GM23338 (cell line): ENCODE results near the gene FBRS. TPM values are rescaled to one million over a fixed set of nuclear protein-coding genes. Genes with fewer than 3 reads are reported as not detected.
"Not testable (repeated sequence)": the region's sequence is repeated elsewhere in the genome, so short reads cannot be mapped to it uniquely, and the experiment has no call there.

Experiments
- ATAC-seq: fragments of 200-7000 bp; cut with Tn5 transposase; 3 replicates; pipeline ENCODE4 v1.9.1; 2020
- DNase-seq: peaks from one replicate; pipeline ENCODE4 v3.0.0-alpha.2; 2015; ENCODE audit warnings: low spot score
- H2AFZ ChIP-seq: fragments of 200-600 bp; sonication (generic); 2 replicates; pipeline ENCODE4 v1.8.0; 2016; ENCODE audit warnings: antibody characterized with exemption, mild to moderate bottlenecking, moderate library complexity
- H3F3A ChIP-seq: fragments of 200-600 bp; sonication (generic); replicated peaks from 2 replicates; pipeline ENCODE4 v1.8.0; 2017; ENCODE audit warnings: antibody characterized with exemption, mixed run types, low read depth
- H3K27ac ChIP-seq: fragments of 200-600 bp; sonication (generic); 2 replicates; pipeline ENCODE4 v1.6.1; 2016; ENCODE audit warnings: low read depth
- H3K27me3 ChIP-seq: fragments of 200-600 bp; sonication (generic); 2 replicates; pipeline ENCODE4 v1.8.0; 2016; ENCODE audit warnings: mild to moderate bottlenecking, mixed run types, moderate library complexity; ENCODE audit not compliant: insufficient read depth
- H3K36me3 ChIP-seq: fragments of 200-600 bp; sonication (generic); 2 replicates; pipeline ENCODE4 v1.8.0; 2016; ENCODE audit warnings: mild to moderate bottlenecking; ENCODE audit not compliant: insufficient read depth
- H3K4me1 ChIP-seq: fragments of 200-600 bp; sonication (generic); 2 replicates; pipeline ENCODE4 v1.8.0; 2016; ENCODE audit warnings: mild to moderate bottlenecking, moderate library complexity; ENCODE audit not compliant: insufficient read depth
- H3K4me2 ChIP-seq: fragments of 200-600 bp; sonication (generic); 2 replicates; pipeline ENCODE4 v1.7.1; 2017; ENCODE audit warnings: mixed run types
- H3K4me3 ChIP-seq: fragments of 200-600 bp; sonication (generic); 2 replicates; pipeline ENCODE4 v1.6.1; 2016; ENCODE audit warnings: mixed run types
- H3K79me2 ChIP-seq: fragments of 200-600 bp; sonication (generic); replicated peaks from 2 replicates; pipeline ENCODE4 v1.8.0; 2017; ENCODE audit warnings: mild to moderate bottlenecking; ENCODE audit not compliant: insufficient read depth
- H3K9me2 ChIP-seq: fragments of 200-600 bp; sonication (generic); 2 replicates; pipeline ENCODE4 v1.8.0; 2017; ENCODE audit not compliant: insufficient read depth
- H4K20me1 ChIP-seq: fragments of 200-600 bp; sonication (generic); replicated peaks from 2 replicates; pipeline ENCODE4 v1.8.0; 2017; ENCODE audit warnings: mild to moderate bottlenecking; ENCODE audit not compliant: insufficient read depth
- H3K27ac Mint-ChIP-seq: 2 replicates; pipeline ENCODE4 v1.8.0; 2020; ENCODE audit warnings: inconsistent platforms, mild to moderate bottlenecking, moderate library complexity, mixed read lengths
- H3K27me3 Mint-ChIP-seq: 3 replicates; pipeline ENCODE4 v1.8.0; 2022; ENCODE audit warnings: low read depth, mild to moderate bottlenecking, moderate library complexity, mixed read lengths, inconsistent platforms; ENCODE audit not compliant: insufficient read depth, poor library complexity
- H3K36me3 Mint-ChIP-seq: 3 replicates; pipeline ENCODE4 v1.8.0; 2021; ENCODE audit warnings: low read depth, mild to moderate bottlenecking, inconsistent platforms, moderate library complexity, mixed read lengths
- H3K4me1 Mint-ChIP-seq: 3 replicates; pipeline ENCODE4 v1.8.0; 2020; ENCODE audit warnings: mild to moderate bottlenecking, inconsistent platforms, mixed read lengths
- H3K4me3 Mint-ChIP-seq: 3 replicates; pipeline ENCODE4 v1.8.0; 2021; ENCODE audit warnings: moderate library complexity, mild to moderate bottlenecking, inconsistent platforms, mixed read lengths
- H3K9me3 Mint-ChIP-seq: 3 replicates; pipeline ENCODE4 v1.8.0; 2020; ENCODE audit warnings: moderate library complexity, mild to moderate bottlenecking, inconsistent platforms, mixed read lengths
- CTCF ChIP-seq, 2 experiments: fragments of 200-600 bp in 1 of 2; sonication (generic) in 1 of 2; conservative IDR thresholded peaks; 2 replicates each; pipeline versions ENCODE4 v1.5.1 to v1.6.1; 2016 to 2017; ENCODE audit warnings: antibody characterized with exemption in 2 of 2, low read depth in 2 of 2, mild to moderate bottlenecking in 2 of 2, moderate library complexity in 1 of 2
- EZH2phosphoT487 ChIP-seq: fragments of 200-600 bp; sonication (generic); IDR thresholded peaks from one replicate; pipeline ENCODE4 v1.8.1; 2018; ENCODE audit warnings: antibody characterized with exemption; ENCODE audit not compliant: unreplicated experiment
- POLR2AphosphoS5 ChIP-seq: IDR thresholded peaks from 2 replicates; pipeline ENCODE4 v1.6.1; 2016; ENCODE audit warnings: antibody characterized with exemption, low read depth
- REST ChIP-seq: IDR thresholded peaks from one replicate; pipeline ENCODE4 v1.6.1; 2018; ENCODE audit warnings: antibody characterized with exemption; ENCODE audit not compliant: unreplicated experiment
- STAT1 ChIP-seq: IDR thresholded peaks from one replicate; pipeline ENCODE4 v1.6.1; 2016; ENCODE audit warnings: antibody characterized with exemption; ENCODE audit not compliant: unreplicated experiment
- ZNF114 ChIP-seq: fragments of 250-450 bp; sonication (Bioruptor Pico); IDR thresholded peaks from 2 replicates; pipeline ENCODE4 v1.5.0; 2020; ENCODE audit warnings: mild to moderate bottlenecking, moderate library complexity
- polyA plus RNA-seq: library from polyadenylated mRNA; unstranded; fragments of >200 nt; fragmentation: Nextera tagmentation; extraction: Ambion mirVana; gene quantifications from 2 replicates; pipeline ENCODE4 v1.2.1, GENCODE V29; 2016
- total RNA-seq: library from RNA; depleted of rRNA; stranded (reverse); fragments of >200 nt; shearing (Covaris generic); gene quantifications from 2 replicates; pipeline ENCODE4 v1.2.3, GENCODE V29; 2014
- TF ChIP-seq, protein P1 (sequence below): IDR thresholded peaks from 2 replicates; pipeline ENCODE4 v1.6.1; 2016; ENCODE audit warnings: antibody characterized with exemption

FBRS gene
- total and polyA plus RNA-seq, 2 experiments from 2014 or later, result 2.3 to 7.2 TPM

- no peak for TF ChIP-seq ZNF114 (CRISPR knock-in tag)
- TF ChIP-seq, protein P1, sequence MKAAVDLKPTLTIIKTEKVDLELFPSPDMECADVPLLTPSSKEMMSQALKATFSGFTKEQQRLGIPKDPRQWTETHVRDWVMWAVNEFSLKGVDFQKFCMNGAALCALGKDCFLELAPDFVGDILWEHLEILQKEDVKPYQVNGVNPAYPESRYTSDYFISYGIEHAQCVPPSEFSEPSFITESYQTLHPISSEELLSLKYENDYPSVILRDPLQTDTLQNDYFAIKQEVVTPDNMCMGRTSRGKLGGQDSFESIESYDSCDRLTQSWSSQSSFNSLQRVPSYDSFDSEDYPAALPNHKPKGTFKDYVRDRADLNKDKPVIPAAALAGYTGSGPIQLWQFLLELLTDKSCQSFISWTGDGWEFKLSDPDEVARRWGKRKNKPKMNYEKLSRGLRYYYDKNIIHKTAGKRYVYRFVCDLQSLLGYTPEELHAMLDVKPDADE, result no peak
- TF ChIP-seq EZH2phosphoT487, result no peak
- TF ChIP-seq CTCF (conservative IDR thresholded peaks at IDR 0.05; ENCODE audit: low read depth in 2 of 2), result no peak
Observed at GRCh38 chr16:30700971-30701370, 42.7 kb downstream of the FBRS start (continued).

- H3F3A ChIP-seq, result peaks cover 23% of the 10 kb centered on the region; the same call in 1 of the 2 replicates
- ATAC-seq, H3K4me3 ChIP-seq, DNase-seq, H3K27ac Mint-ChIP-seq, H3K4me2 ChIP-seq, H3K27ac ChIP-seq, H3K9me2 ChIP-seq, H3K9me3 Mint-ChIP-seq, H2AFZ ChIP-seq, H3K4me3 Mint-ChIP-seq, H3K27me3 ChIP-seq, H3K27me3 Mint-ChIP-seq: not testable (repeated sequence)
- H4K20me1 ChIP-seq, result peaks cover 37% of the 10 kb centered on the region
- peaks cover 82% of the 10 kb centered on the region for H3K36me3 Mint-ChIP-seq
- peaks cover 11% of the 10 kb centered on the region for H3K4me1 Mint-ChIP-seq
- peaks cover 32% of the 10 kb centered on the region for H3K79me2 ChIP-seq
- H3K4me1 ChIP-seq, result peaks cover 14% of the 10 kb centered on the region
- H3K36me3 ChIP-seq, result peaks cover 72% of the 10 kb centered on the region
Observed at GRCh38 chr16:30703071-30703470, 44.8 kb downstream of the FBRS start.

GRCh38 chr16:30703971-30704370 is 45.7 kb downstream of the FBRS start:
- H3K4me3 Mint-ChIP-seq, result no peak overlapping the region
- Histone ChIP-seq H3K4me2 (no peak overlapping the region), H3K27ac (no peak overlapping the region), H3K79me2 (peaks cover 32% of the 10 kb centered on the region), H4K20me1 (peaks cover 37% of the 10 kb centered on the region), H3F3A (peaks cover 23% of the 10 kb centered on the region; the same call in 1 of the 2 replicates), H2AFZ (no peak overlapping the region), H3K27me3 (no peaks in the 10 kb centered on the region), H3K4me1 (peaks cover 14% of the 10 kb centered on the region), H3K9me2 (no peaks in the 10 kb centered on the region), H3K4me3 (no peak overlapping the region), H3K36me3 (peaks cover 73% of the 10 kb centered on the region)
- peaks cover 87% of the 10 kb centered on the region for H3K36me3 Mint-ChIP-seq
- no peak for DNase-seq
- no peak overlapping the region for H3K27ac Mint-ChIP-seq
- peaks cover 2% of the 10 kb centered on the region for H3K27me3 Mint-ChIP-seq
- no peak for ATAC-seq
- H3K4me1 Mint-ChIP-seq, result peaks cover 11% of the 10 kb centered on the region
- H3K9me3 Mint-ChIP-seq, result no peaks in the 10 kb centered on the region; the same call in none of the 3 replicates
- TF ChIP-seq STAT1 (no peak), POLR2AphosphoS5 (no peak), EZH2phosphoT487 (no peak), CTCF (conservative IDR thresholded peaks at IDR 0.05; ENCODE audit: low read depth in 2 of 2) (no peak), REST (no peak)
- TF ChIP-seq, protein P1, result no peak
